ENCODE measurements around the gene MRPS22.
"Not testable (repeated sequence)": the region's sequence is repeated elsewhere in the genome, so short reads cannot be mapped to it uniquely, and the experiment has no call there.

The MRPS22 gene

GRCh38 chr3:139401155-139401554 is 57.3 kb downstream of the MRPS22 start:
- FAIRE-seq: not testable (repeated sequence)

Data from colon (tissue), 2 donors.